ENCODE results near the gene CLDND2.

CLDND2 gene

GRCh38 chr19:51327066-51328001, 41.5 kb downstream of the CLDND2 start:
- peak; percentile 80 for DNase-seq

- DNase-seq, result no peak
These were observed 42.4 kb downstream of the CLDND2 start for GRCh38 chr19:51326216-51327065.

- no peak for DNase-seq
These were observed 43.4 kb downstream of the CLDND2 start for GRCh38 chr19:51325161-51325976.

GRCh38 chr19:51324167-51324481, 44.7 kb downstream of the CLDND2 start:
- no peak for DNase-seq

GRCh38 chr19:51323481-51324166, 45.2 kb downstream of the CLDND2 start:
- no peak for DNase-seq

- no peak for DNase-seq
These were observed 47.0 kb downstream of the CLDND2 start for GRCh38 chr19:51321799-51322198.

GRCh38 chr19:51320280-51320657, 48.5 kb downstream of the CLDND2 start:
- DNase-seq, result no peak

- DNase-seq, result no peak
These were observed 49.0 kb downstream of the CLDND2 start for GRCh38 chr19:51319649-51320279.

- DNase-seq, result no peak
These were observed 49.8 kb downstream of the CLDND2 start for GRCh38 chr19:51318687-51319648.

GRCh38 chr19:51317968-51318367, 50.8 kb downstream of the CLDND2 start:
- DNase-seq, result no peak

- no peak for DNase-seq
These were observed 51.4 kb downstream of the CLDND2 start for GRCh38 chr19:51317376-51317775.
